Measurements from ENCODE around the gene TOPAZ1.

DNA sequence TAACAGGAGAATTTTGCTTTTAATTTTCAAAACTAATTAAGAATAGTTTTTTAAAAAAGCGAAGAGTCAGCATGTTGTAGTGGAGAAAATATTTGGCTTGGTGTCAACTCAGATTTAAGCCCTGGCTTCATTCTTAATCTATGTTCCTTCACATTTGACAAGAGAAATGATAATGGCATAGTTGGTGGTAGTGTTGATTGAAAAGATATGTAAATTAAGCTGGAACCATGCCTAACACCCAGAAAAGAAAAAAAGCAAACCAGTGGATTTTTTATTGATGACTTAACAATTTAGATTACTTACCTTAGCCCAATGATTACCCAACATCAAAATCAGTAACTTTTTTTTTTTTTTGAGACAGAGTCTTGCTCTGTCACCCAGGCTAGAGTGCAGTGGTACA, 124.3 kb downstream of the TOPAZ1 start:
- TF ChIP-seq, protein P1, sequence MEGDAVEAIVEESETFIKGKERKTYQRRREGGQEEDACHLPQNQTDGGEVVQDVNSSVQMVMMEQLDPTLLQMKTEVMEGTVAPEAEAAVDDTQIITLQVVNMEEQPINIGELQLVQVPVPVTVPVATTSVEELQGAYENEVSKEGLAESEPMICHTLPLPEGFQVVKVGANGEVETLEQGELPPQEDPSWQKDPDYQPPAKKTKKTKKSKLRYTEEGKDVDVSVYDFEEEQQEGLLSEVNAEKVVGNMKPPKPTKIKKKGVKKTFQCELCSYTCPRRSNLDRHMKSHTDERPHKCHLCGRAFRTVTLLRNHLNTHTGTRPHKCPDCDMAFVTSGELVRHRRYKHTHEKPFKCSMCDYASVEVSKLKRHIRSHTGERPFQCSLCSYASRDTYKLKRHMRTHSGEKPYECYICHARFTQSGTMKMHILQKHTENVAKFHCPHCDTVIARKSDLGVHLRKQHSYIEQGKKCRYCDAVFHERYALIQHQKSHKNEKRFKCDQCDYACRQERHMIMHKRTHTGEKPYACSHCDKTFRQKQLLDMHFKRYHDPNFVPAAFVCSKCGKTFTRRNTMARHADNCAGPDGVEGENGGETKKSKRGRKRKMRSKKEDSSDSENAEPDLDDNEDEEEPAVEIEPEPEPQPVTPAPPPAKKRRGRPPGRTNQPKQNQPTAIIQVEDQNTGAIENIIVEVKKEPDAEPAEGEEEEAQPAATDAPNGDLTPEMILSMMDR (IDR thresholded peaks at IDR 0.05; ENCODE audit: insufficient read depth, low read depth, low read length) = no peak
- TF ChIP-seq EZH2 (IDR thresholded peaks at IDR 0.05; ENCODE audit: insufficient read depth, low read length) = no peak

All from astrocyte (in vitro differentiated cells and primary cell).